ENCODE results near the gene LRP1-AS. TPM values are rescaled to one million over a fixed set of nuclear protein-coding genes. Genes with fewer than 3 reads are reported as not detected.

Gene LRP1-AS
- total RNA-seq, 1 donor from 2014 or later: not detected

DNA sequence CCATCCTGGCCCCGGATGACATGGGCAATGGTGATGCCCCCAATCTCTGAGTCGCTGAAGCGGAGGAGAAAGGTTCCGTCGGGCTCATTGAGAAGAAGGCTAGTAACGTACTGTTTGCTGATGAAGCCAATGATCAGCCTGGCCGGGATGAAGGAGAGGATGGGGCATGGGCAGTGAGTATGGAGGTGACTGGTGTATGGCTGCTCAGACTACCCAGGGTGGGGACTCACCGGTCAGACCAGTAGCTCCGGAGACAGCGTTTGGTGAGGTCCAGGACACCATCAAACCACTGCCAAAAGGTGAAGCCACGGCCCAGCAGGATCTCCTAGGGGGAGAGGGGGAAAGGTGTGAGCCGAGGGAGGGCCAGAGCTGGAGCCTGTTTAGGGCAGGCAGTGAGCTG is 47.7 kb downstream of the LRP1-AS start:
- DNase-seq (ENCODE audit: low spot score): no peak

DNA sequence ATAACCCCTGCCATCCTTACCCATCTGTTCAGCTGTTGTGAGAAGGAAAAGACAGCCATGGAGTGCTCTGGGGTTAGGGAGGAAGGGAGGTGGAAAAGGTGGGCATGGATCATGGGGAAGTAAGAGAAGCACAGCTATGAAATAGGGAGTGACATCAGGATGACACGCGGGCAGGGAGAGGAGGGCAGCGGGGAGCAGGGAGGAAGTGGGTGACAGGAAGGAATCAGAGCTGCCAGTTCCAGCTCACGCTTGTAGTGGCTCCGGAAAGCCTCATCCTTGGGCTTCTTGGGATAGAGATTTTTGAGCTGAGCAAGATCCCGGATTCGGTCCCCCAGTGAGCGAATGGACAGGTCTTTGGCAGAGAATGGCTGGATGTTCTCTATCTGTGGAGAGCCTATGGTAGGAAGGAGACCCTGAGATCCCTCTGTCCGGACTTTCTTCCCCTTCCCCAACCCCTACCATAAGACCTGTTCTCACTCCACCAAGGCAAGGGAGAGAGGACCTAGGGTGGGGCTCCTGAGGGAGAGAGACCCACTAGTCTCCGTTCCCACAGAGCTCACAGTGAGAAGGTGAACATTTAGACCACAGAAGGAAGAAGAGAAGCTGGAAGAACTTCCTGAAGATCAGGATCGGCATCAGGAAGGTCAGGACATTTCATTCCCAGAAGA is 48.2 kb downstream of the LRP1-AS start:
- no peak for DNase-seq (ENCODE audit: low spot score)

- DNase-seq (ENCODE audit: low spot score): no peak
These were observed 48.9 kb downstream of the LRP1-AS start for GRCh38 chr12:57098546-57098945.

DNA sequence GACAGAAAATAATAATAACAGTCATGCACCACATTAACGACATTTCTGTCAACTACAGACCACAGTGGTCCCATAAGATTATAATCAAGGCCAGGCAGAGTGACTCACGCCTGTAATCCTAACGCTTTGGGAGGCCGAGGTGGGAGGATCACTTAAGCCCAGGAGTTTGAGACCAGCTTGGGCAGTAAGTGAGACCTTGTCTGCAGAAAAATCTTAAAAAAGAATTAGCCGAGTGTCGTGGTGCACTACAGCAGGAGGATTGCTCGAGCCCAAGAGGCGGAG is 49.9 kb downstream of the LRP1-AS start:
- no peak for DNase-seq (ENCODE audit: low spot score)

GRCh38 chr12:57096748-57097553 is 50.5 kb downstream of the LRP1-AS start:
- DNase-seq (ENCODE audit: low spot score): no peak

GRCh38 chr12:57096099-57096572 is 51.3 kb downstream of the LRP1-AS start:
- DNase-seq (ENCODE audit: low spot score): no peak

GRCh38 chr12:57095440-57095839 is 52.0 kb downstream of the LRP1-AS start:
- no peak for DNase-seq (ENCODE audit: low spot score)

Small RNA genes lying within 50 kb of the gene (microRNA-seq; reads per million reads assigned to microRNA genes)
- 26.9 reads per million, percentile 26 among the genes with 10 or more reads in this experiment for gene MIR1228 (ENCODE audit: borderline number of aligned reads)

Other genes starting within 250 kb of the LRP1-AS start
- gene SDR9C7, start 213.2 kb downstream of the LRP1-AS start, total RNA-seq: not detected
- 0.35 TPM for gene RDH16, start 190.0 kb downstream of the LRP1-AS start, total RNA-seq
- 3.6 TPM for gene ZBTB39, start 141.1 kb downstream of the LRP1-AS start, total RNA-seq
- not detected for gene TAC3, start 131.1 kb downstream of the LRP1-AS start, total RNA-seq
- 3.6 TPM for gene MYO1A, start 97.5 kb downstream of the LRP1-AS start, total RNA-seq
- gene NEMP1, start 68.8 kb downstream of the LRP1-AS start, total RNA-seq: 8.6 TPM
- gene NAB2, start 58.5 kb downstream of the LRP1-AS start, total RNA-seq: 22.1 TPM
- 164 TPM for gene STAT6, start 36.3 kb downstream of the LRP1-AS start, total RNA-seq
- 954 TPM for gene LRP1, start 19.1 kb downstream of the LRP1-AS start, total RNA-seq
- 1.4 TPM for gene NXPH4, start 69.2 kb upstream of the LRP1-AS start, total RNA-seq
- 62.3 TPM for gene SHMT2, start 82.1 kb upstream of the LRP1-AS start, total RNA-seq
- 3.9 TPM for gene STAC3, start 103.6 kb upstream of the LRP1-AS start, total RNA-seq

Data from mesenteric fat pad (tissue), 1 donor.